ENCODE data around the gene FOXA1. TPM values are rescaled to one million over a fixed set of nuclear protein-coding genes. Genes with fewer than 3 reads are reported as not detected.

Gene FOXA1
- total RNA-seq (2022), result 108 and 131 TPM in 2 replicates
- Bru-seq, nascent RNA, result percentile 97 among the genes with signal in this experiment
- percentile 88 among the genes with signal in this experiment for BruChase-seq, experiment 1, labeled RNA remaining after a 6-hour chase
- BruChase-seq, experiment 2, labeled RNA remaining after a 2-hour chase, result percentile 99 among the genes with signal in this experiment
- long read RNA-seq, transcript FOXA1-201 (2 exons, 2,862 nt), result major isoform, 62 of 107 reads
- long read RNA-seq, partial matches to known transcripts, result 0 of 107 reads
- long read RNA-seq, other reads (novel, unspliced or antisense), result 44 of 107 reads

DNA sequence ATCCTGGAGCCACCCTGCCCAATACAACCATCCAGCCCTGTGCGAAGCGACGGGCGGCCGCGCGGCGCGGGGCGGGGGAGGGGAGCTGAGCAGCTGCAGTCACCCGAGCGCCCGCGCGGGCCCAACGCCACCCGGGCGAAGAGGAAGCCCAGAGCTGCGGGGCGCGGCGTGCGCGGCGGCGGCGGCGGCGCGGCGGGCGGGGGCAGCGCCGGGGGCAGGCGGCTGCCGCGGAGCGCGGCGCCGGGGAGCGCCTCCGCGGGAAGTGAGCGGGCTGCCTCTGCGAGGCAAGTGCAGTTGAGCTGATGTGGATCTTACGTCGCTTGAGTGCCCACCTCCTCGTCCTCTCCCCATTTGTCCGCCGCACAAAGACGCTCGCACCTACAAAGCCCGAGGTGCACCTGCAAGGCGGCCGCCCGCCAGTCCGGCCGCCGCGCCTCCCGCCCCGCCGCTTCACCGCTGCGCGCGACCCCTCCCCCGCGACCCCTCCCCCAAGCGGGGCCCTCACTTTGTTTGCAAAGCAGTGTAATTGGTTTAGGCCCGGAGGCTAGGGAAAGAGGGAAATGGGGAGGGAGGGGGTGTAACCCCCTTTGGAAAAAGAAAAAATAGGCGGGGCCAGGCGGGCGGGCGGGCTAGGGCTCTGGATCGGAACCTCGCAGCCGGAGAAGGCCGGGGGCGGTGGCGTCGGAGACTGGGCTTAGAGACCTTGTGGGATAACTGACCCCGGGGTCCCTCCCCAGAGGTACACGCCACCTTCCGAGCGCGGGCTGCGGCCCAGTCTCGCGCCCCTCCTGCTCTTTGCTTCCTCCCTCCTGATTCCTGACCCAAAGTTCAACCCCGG, at the start of gene FOXA1, which contains the start of gene TTC6:
TSS of gene FOXA1 (minus strand) at position 279 of the 838 bp plus-strand sequence. CDS start at position 2, 277 bp downstream.
TSS of gene TTC6 (plus strand) at position 659 of the 838 bp plus-strand sequence. CDS start 26,436 bp downstream, outside the sequence.
- Mint-ChIP-seq H3K9me3 (ENCODE audit: low read depth, unreplicated experiment) (no peaks in the 10 kb centered on the region), H3K27ac (ENCODE audit: unreplicated experiment) (peak within 1 kb of the TSS; percentile 98), H3K27me3 (ENCODE audit: unreplicated experiment) (no peaks in the 10 kb centered on the region), H3K36me3 (ENCODE audit: insufficient read depth, unreplicated experiment) (peaks cover 82% of the 10 kb centered on the region), H3K4me1 (ENCODE audit: low read depth, unreplicated experiment) (peaks cover 8% of the 10 kb centered on the region), H3K4me3 (ENCODE audit: low read depth, unreplicated experiment) (peak within 1 kb of the TSS; percentile 81)
- DNase-seq, result peak; percentile 81
- CTCF ChIA-PET, result interaction anchor here (0.6 to 1.0 kb wide), 5 partner anchors 10 to 1272 kb away, joined by 3 to 4 read pairs (median 3); no protein-coding TSS in a partner anchor
- BruUV-seq (replicated peaks), result no TSS peak
- TF ChIP-seq, protein P1, sequence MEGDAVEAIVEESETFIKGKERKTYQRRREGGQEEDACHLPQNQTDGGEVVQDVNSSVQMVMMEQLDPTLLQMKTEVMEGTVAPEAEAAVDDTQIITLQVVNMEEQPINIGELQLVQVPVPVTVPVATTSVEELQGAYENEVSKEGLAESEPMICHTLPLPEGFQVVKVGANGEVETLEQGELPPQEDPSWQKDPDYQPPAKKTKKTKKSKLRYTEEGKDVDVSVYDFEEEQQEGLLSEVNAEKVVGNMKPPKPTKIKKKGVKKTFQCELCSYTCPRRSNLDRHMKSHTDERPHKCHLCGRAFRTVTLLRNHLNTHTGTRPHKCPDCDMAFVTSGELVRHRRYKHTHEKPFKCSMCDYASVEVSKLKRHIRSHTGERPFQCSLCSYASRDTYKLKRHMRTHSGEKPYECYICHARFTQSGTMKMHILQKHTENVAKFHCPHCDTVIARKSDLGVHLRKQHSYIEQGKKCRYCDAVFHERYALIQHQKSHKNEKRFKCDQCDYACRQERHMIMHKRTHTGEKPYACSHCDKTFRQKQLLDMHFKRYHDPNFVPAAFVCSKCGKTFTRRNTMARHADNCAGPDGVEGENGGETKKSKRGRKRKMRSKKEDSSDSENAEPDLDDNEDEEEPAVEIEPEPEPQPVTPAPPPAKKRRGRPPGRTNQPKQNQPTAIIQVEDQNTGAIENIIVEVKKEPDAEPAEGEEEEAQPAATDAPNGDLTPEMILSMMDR (IDR thresholded peaks at IDR 0.05; ENCODE audit: unreplicated experiment), result no peak
- intact Hi-C loops (cut with micrococcal nuclease; ENCODE audit: unreplicated experiment), result loop anchor here (1.0 to 5.0 kb wide), 3 partner anchors 202 to 349 kb away; no protein-coding TSS in a partner anchor

DNA sequence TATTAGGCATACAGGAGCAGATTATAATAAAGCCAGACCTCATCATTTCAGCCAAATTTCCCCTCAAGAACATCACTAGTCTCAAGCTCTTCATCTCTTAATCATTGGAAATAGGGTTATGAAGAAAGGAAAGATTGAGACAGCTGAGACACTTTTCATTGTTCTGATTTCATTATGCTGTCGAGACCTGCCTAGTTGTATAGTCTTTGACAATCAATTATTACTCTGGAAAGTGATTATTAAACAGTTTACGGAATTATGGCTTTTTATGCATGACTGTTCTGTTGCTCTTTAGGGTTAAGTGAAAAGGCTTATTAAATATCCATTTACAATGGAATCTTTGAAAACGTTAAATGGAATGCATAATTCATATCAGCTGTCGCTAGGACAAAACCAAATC, 48.7 kb upstream of the FOXA1 start:
- CTCF ChIA-PET, result no interaction called here
- H3K4me1 Mint-ChIP-seq (ENCODE audit: low read depth, unreplicated experiment), result no peaks in the 10 kb centered on the region
- BruUV-seq (replicated peaks), result no TSS peak

DNA sequence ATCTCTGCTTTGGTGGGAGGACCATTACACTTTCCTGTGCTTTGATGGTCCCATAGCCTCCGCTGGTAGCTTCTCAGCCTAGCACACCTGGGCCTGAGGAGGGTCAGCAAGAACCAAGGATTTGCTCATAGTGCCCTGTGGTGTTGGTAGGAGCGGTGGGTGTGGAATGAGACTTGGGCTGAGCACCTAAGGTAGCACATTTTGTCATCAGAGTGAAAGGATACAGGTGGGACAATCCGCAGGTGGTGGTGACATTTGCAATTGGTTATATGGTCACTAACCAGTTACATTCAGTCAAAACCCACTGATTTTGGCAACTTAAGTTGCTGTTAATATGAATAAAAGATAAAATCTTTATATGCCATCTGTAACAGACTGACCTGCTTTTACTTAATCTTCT, 47.1 kb upstream of the FOXA1 start:
- no peaks in the 10 kb centered on the region for H3K36me3 Mint-ChIP-seq (ENCODE audit: insufficient read depth, unreplicated experiment)

More for the DNA sequence above, 48.7 kb upstream of the FOXA1 start:
- DNase-seq, result no peak
- TF ChIP-seq, protein P1 (IDR thresholded peaks at IDR 0.05; ENCODE audit: unreplicated experiment), result no peak
- intact Hi-C loops (cut with micrococcal nuclease; ENCODE audit: unreplicated experiment), result no loop called here
- no peak overlapping the region for H3K27ac Mint-ChIP-seq (ENCODE audit: unreplicated experiment)
- H3K4me3 Mint-ChIP-seq (ENCODE audit: low read depth, unreplicated experiment), result no peak overlapping the region
- H3K9me3 Mint-ChIP-seq (ENCODE audit: low read depth, unreplicated experiment), result no peaks in the 10 kb centered on the region
- H3K36me3 Mint-ChIP-seq (ENCODE audit: insufficient read depth, unreplicated experiment), result no peaks in the 10 kb centered on the region
- H3K27me3 Mint-ChIP-seq (ENCODE audit: unreplicated experiment), result no peaks in the 10 kb centered on the region

DNA sequence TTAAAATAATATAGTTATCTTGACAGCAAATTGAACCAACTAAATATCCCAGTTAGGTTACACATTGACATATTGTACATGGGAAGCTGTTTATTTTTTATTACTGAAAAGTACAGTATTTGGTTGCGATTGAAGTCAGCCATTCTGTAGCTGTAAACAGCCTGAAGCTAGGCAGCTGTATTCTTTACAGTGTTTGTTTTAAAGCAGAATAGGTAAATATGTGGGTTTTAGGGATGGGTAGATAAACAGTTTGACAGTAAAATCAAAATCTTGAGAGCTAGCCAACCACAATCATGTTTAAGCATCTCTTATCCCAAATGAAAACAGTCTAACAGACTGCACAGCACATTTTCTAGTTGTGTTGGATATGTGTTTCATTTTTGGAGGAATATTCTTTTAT, 46.1 kb upstream of the FOXA1 start:
- Mint-ChIP-seq H3K27me3 (ENCODE audit: unreplicated experiment) (no peaks in the 10 kb centered on the region), H3K27ac (ENCODE audit: unreplicated experiment) (no peak overlapping the region), H3K4me1 (ENCODE audit: low read depth, unreplicated experiment) (no peaks in the 10 kb centered on the region), H3K4me3 (ENCODE audit: low read depth, unreplicated experiment) (no peak overlapping the region), H3K9me3 (ENCODE audit: low read depth, unreplicated experiment) (no peaks in the 10 kb centered on the region), H3K36me3 (ENCODE audit: insufficient read depth, unreplicated experiment) (no peaks in the 10 kb centered on the region)
- TF ChIP-seq, protein P1 (IDR thresholded peaks at IDR 0.05; ENCODE audit: unreplicated experiment), result no peak
- CTCF ChIA-PET, result no interaction called here
- intact Hi-C loops (cut with micrococcal nuclease; ENCODE audit: unreplicated experiment), result no loop called here
- DNase-seq, result no peak
- no TSS peak for BruUV-seq (replicated peaks)

More for the DNA sequence above, 47.1 kb upstream of the FOXA1 start:
- no TSS peak for BruUV-seq (replicated peaks)
- Mint-ChIP-seq H3K4me3 (ENCODE audit: low read depth, unreplicated experiment) (no peak overlapping the region), H3K4me1 (ENCODE audit: low read depth, unreplicated experiment) (no peaks in the 10 kb centered on the region), H3K27me3 (ENCODE audit: unreplicated experiment) (no peaks in the 10 kb centered on the region), H3K9me3 (ENCODE audit: low read depth, unreplicated experiment) (no peaks in the 10 kb centered on the region), H3K27ac (ENCODE audit: unreplicated experiment) (no peak overlapping the region)
- DNase-seq, result no peak
- intact Hi-C loops (cut with micrococcal nuclease; ENCODE audit: unreplicated experiment), result no loop called here
- TF ChIP-seq, protein P1 (IDR thresholded peaks at IDR 0.05; ENCODE audit: unreplicated experiment), result no peak
- CTCF ChIA-PET, result no interaction called here

All from Calu3 (cell line).